DMS153 treated with DMSO at 0.1 percent for 48 hours (cell line): Measurements from ENCODE around the gene PRKAG3.

Source experiments
- DNase-seq: peaks from one replicate; lab custom pipeline; 2025; ENCODE audit not compliant: unreplicated experiment; lab: John Stamatoyannopoulos, UW

Gene PRKAG3

DNA sequence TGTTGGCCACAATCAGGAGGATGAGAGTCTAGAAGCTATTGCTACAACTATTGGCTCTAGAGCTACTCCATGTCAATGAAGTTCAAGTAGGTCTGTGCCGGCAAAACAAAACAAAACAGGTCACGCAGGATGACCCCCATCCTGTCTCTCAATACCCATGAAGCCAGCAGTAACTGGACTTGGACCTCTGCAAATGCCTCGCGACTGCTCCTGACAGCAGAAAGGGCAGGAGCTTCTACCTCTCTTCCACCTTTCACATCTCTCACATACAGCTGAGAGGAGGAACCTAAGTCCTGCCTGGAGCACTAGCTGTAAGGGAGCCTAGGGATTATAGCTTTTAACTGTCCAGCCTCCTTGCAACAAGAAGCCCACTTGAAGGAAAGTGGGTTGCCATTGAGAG, 16.0 kb downstream of the PRKAG3 start:
- DNase-seq: no peak

DNA sequence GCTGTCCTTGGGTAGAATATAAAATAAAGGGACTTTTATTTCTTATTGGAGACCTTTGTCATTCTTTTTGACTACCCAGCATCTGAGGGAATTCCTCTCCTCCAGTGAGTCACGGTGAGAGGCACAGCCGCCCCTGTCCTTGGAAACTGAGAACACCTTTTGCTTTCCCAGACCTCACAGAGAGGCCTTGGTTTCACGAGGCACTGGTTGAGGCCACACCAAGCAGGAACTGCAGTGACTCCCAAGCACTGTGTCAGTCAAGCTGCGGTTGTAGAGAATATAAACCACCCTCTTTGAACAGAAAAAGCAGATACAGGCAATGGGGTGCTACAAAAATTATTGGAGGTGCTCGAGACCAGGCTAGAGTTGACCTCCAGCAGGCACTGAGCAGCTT, 16.4 kb downstream of the PRKAG3 start:
- DNase-seq: no peak

- DNase-seq: no peak
Observed at GRCh38 chr2:218814540-218815243, 16.9 kb downstream of the PRKAG3 start.

GRCh38 chr2:218813771-218814460, 17.7 kb downstream of the PRKAG3 start:
- DNase-seq: no peak

DNA sequence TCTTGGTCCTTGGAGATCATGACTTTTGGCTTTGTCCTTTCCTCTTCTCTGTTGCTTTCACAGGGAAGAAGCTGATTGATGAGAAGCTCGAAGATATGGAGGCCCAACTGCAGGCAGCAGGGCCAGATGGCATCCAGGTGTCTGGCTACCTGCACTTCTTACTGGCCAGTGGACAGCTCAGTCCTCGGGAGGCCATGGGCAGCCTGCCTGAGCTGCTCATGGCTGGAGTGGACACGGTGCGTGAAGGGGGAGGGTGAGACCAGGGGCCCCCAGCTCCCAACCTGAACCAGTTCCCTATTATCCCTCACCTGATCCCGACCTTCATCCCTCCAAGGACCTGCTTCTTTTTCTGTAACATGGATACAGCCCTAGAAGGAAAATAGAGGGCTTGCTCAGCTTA, 18.7 kb downstream of the PRKAG3 start:
- DNase-seq: no peak

DNA sequence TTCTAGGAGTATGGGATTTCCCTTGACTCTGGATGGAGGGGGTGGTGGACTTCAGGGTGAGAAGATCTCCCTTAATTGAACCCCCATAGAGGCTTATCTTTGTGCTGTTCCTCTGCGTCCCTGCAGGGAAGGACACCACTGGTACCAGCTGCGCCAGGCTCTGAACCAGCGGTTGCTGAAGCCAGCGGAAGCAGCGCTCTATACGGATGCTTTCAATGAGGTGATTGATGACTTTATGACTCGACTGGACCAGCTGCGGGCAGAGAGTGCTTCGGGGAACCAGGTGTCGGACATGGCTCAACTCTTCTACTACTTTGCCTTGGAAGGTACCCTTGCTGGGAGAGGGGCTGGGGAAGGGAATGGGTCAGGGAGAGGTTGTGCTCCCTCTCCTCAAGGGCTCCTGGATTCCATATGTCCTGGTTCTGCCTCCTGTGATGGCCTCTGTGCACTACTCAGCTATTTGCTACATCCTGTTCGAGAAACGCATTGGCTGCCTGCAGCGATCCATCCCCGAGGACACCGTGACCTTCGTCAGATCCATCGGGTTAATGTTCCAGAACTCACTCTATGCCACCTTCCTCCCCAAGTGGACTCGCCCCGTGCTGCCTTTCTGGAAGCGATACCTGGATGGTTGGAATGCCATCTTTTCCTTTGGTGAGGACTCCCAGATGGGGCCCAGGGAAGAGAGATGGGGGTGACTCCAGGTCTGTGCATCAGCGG, 19.3 kb downstream of the PRKAG3 start:
- DNase-seq: no peak

GRCh38 chr2:218811382-218811781, 20.2 kb downstream of the PRKAG3 start:
- DNase-seq: no peak

GRCh38 chr2:218810256-218810655, 21.3 kb downstream of the PRKAG3 start:
- no peak for DNase-seq

DNA sequence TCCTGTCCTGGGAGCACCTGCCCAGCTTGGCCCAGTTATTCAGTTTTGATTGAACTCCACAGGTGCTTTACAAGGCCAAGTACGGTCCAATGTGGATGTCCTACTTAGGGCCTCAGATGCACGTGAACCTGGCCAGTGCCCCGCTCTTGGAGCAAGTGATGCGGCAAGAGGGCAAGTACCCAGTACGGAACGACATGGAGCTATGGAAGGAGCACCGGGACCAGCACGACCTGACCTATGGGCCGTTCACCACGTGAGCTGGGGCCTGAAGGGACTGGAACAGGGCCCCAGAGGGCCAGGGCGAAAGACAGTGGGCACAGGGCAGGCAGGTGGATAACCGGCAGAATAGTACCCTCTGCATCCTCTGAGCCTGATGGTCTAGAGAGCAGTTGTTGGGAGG, 22.1 kb downstream of the PRKAG3 start:
- DNase-seq: no peak

- DNase-seq: no peak
Observed at GRCh38 chr2:218807626-218808025, 24.0 kb downstream of the PRKAG3 start.

GRCh38 chr2:218806346-218806978, 25.1 kb downstream of the PRKAG3 start:
- DNase-seq: no peak

- DNase-seq: no peak
Observed at GRCh38 chr2:218805627-218806026, 26.0 kb downstream of the PRKAG3 start.

DNA sequence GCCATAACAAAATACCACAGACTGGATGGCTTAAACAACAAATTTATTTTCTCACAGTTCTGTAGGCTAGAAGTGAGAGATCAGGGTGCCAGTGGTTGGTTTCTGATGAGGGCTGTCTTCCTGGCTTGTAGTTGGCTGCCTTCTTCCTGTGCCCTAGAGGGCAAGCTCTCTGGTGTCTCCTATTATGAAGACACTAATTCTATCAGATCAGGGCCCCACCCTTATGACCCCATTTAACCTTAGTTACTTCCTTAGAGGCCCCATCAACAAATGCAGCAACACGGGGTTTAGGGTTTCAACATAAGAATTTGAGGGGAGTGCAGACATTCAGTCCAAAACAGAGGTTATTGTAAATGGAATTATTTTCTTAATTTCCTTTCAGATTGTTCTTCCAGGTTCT, 26.8 kb downstream of the PRKAG3 start:
- no peak for DNase-seq

GRCh38 chr2:218802386-218802994, 29.1 kb downstream of the PRKAG3 start:
- no peak for DNase-seq

- no peak for DNase-seq
Observed at GRCh38 chr2:218799990-218800389, 31.6 kb downstream of the PRKAG3 start.

GRCh38 chr2:218798767-218799504, 32.7 kb downstream of the PRKAG3 start:
- no peak for DNase-seq

GRCh38 chr2:218796691-218797090, 34.9 kb downstream of the PRKAG3 start:
- no peak for DNase-seq

GRCh38 chr2:218792433-218792832, 39.2 kb downstream of the PRKAG3 start:
- no peak for DNase-seq

- DNase-seq: no peak
Observed at GRCh38 chr2:218788529-218789255, 42.9 kb downstream of the PRKAG3 start.

DNA sequence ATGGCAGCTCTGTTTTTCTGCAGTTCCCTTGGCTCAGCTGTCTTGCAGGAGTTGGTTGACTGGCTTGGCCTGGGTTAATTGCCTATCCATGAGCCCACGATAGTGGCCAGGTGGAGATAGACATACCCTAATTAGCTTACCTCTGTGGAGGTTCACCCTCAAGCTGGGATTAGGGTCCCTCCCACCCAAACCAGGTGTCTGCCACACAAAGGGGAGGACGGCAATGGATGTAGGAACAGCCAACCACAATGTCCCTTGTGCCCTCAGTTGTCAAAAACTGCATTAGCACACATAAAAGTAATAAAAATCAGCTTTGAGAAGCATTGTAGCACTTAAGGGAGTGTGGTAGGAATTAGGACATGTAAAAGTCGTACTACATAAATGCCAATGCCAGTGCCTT, 45.5 kb downstream of the PRKAG3 start:
- no peak for DNase-seq
